ENCODE data around the gene MESP1.
"Not testable (repeated sequence)": the region's sequence is repeated elsewhere in the genome, so short reads cannot be mapped to it uniquely, and the experiment has no call there.

The MESP1 gene

DNA sequence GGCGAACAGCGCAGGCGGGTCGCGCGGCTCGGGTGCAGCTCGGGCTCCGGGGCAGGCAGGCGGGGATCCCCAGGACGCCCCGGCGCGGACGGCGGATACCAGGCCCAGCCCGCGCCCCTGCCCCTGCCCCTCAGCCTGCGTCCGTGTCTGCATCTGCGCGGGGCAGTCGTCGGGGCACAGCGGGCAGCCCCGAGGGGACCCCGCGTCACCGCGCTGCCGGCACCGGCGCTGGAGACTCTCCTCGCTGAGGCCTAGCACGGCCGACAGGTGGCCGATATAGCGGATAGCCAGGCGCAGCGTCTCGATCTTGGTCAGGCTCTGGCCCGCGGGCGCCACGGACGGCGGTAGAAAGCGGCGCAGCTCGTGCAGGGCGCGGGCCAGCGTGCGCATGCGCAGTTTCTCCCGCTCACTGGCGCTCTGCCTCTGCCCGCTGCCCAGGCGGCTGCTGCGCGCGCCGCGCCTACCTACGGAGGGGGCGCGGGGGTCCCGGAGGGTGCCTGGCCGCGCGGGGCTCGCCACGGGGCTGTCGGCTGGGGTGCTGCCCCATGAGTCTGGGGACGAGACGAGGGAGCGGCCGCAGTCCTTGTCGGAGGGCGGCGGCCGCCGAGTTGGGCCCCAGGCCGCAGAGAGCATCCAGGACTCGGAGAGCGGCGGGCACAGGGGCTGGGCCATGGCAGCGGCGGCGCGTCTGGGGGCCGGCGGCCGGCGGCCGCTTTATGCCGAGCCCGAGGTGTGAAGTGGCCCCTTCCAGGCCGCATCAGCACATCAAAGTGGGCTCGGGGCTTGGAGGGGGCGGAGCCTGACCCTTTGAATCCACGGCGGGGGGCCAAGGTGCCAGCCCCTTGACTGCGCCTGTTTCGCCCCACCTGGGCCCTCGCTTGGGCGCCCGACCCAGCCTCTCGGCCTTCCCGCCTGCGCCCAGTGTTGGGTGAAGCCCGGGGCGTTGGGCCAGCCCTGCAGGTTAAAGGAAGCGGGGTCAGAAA, at the start of gene MESP1:
TSS of gene MESP1 (minus strand) at position 690 of the 983 bp plus-strand sequence. CDS start at position 672, 18 bp downstream.
- DNase-seq (ENCODE audit: low read depth) = peak; percentile 37

DNA sequence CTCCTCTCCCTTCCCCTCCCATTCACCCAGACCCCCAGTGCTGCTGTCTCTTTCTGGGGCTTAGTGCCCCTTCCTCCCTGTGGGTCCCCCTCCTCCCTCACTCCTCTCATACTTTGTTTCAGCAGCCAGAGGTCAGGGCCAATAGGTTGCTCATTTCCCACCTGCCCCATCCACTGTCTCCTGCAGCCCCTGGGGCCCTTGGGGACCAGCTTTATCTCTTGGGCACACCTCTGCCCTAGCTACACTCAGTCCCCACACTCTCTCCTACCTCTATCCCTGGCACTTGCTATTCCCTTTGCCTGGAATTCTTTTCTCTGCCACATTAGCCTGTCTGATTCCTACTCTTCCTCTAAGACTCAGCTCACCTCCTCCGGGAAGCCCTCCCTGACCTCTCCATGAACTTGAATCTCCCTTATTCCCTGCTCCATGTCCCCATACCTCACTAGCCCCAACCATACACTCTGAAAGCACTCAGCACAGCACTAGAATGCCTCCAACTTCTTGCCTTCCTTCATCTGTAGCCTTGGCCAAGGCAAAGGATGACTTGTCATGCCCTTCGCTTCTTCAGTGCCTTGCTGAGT, 49.0 kb upstream of the MESP1 start:
- DNase-seq (ENCODE audit: low read depth) = no peak

- DNase-seq (ENCODE audit: low read depth) = no peak
These were observed 48.2 kb upstream of the MESP1 start for GRCh38 chr15:89799011-89799911.

DNA sequence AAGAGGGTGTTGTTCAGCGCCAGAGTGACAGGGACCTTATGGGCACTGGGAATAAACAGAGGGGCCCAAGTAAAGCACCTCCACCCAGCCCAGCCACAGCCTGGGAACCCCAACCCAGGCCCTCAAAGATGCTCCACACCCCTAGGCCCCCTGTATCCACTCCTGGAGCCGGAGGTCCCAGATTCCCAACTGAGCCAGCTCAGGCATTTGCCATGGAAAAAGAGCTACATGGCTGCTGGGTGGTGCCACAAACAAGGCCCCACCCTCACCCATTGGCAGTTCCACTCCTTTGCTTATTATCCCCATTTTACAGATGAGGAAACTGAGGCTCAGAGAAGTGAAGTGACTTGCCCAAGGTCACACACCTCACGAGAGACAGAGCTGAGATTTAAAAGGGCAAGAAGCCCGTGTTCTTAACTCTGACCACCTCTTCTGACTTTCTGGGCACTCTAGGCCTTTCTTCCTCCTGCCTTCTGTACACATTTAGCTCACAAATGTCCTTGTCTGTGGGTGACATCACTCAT, 46.7 kb upstream of the MESP1 start:
- no peak for DNase-seq (ENCODE audit: low read depth)

- no peak for DNase-seq (ENCODE audit: low read depth)
These were observed 44.9 kb upstream of the MESP1 start for GRCh38 chr15:89795996-89796395.

- DNase-seq (ENCODE audit: low read depth) = peak; percentile 24
These were observed 43.7 kb upstream of the MESP1 start for GRCh38 chr15:89794627-89795241.

- no peak for DNase-seq (ENCODE audit: low read depth)
These were observed 41.2 kb upstream of the MESP1 start for GRCh38 chr15:89792106-89792805.

DNA sequence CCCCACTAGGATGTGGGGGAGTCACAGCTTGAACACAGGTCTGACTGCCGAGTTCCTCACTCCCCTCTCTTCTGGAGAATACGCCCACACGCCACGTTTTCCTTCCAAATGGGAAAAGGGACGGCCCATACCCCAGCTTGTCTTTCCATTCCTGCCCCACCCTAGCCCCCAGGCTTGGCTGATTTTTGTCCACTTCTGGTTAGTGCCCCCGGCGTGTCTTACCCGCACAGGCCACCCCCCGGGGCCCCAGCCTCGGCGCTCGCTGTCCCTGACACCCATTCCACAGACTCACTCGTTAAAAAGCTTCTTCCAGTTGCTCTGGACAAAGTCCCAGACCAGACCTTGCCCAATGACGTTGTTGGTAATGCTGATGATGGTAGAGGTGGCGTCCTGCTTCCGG, 39.6 kb upstream of the MESP1 start:
- DNase-seq (ENCODE audit: low read depth) = no peak

- DNase-seq (ENCODE audit: low read depth) = no peak
These were observed 39.2 kb upstream of the MESP1 start for GRCh38 chr15:89790206-89790605.

DNA sequence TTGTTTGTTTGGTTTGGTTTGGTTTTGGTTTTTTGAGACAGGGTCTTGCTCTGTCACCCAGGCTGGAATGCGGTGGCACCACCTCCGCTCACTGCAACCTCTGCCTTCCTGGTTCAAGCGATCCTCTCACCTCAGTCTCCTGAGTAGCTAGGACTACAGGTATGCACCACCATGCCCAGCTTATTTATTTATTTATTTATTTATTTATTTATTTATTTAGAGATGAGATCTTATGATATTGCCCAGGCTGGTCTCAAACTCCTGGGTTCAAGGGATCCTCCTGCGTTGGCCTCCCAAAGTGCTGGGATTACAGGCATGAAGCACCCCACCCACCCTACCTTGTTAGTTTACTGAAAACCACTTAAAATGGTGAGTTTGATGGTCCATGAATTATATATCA, 37.5 kb upstream of the MESP1 start:
- not testable (repeated sequence) for DNase-seq (ENCODE audit: low read depth)

DNA sequence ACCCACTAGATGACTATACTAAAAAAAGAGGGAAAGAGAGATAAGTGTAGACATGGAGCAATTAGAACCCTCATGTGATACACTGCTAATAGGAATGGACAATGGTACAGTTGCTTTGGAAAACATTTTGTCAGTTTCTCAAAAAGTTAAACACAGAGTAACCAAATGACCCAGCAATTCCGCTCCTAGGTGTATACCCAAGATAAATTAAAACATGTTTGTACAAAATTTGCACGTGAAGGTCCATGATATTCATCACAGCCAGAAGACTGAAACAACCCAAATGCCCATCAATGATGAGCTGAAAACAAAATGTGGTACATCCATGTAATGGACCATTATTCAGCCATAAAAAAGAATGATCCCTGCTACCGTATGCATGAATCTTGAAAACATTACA, 36.9 kb upstream of the MESP1 start:
- DNase-seq (ENCODE audit: low read depth) = no peak

- DNase-seq (ENCODE audit: low read depth) = no peak
These were observed 34.7 kb upstream of the MESP1 start for GRCh38 chr15:89785774-89786140.

- DNase-seq (ENCODE audit: low read depth) = no peak
These were observed 34.2 kb upstream of the MESP1 start for GRCh38 chr15:89785064-89785773.

- DNase-seq (ENCODE audit: low read depth) = no peak
These were observed 33.6 kb upstream of the MESP1 start for GRCh38 chr15:89784686-89784960.

DNA sequence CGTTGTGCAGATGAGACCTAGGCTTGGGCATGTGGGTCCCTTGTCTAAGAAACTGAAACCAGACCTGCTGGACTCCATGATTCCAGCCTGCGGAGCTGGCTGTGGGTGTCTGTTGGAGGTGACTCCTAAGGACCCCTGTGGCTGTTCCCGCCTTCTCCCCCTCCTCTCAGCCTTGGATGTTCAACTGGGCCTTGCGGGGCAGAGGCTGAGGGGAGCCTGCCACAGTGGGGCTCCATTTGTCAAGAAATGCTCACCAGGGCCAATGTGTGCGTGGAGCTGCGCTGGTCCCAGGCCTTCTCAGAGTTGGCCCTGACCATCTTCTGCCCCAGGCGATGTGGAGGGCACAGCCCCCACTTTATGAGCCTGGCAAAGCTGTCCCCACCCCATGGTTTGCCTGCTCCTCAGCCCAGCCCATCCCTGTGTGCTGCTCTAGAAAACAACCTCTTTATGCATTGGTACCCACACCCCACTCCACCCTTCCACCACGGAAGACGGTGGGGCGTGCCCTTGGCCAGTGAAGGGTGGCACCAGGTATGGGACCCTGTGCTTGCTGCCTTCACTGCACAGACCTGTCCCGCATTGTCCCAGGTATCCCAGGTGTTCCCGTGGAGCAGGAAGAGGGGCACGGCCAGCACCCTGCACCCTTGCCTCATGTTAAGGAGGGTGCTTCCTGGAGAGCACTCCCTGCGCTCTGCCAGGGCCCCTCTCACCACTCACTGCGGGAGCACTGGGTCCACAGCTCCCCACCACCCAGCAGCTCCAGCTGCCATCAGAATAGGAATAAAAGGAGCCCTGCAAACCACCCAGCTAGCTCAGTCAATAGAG, 33.0 kb upstream of the MESP1 start:
- no peak for DNase-seq (ENCODE audit: low read depth)

GRCh38 chr15:89783111-89783860, 32.2 kb upstream of the MESP1 start:
- DNase-seq (ENCODE audit: low read depth) = no peak

- DNase-seq (ENCODE audit: low read depth) = not testable (repeated sequence)
These were observed 31.5 kb upstream of the MESP1 start for GRCh38 chr15:89782619-89782950.

DNA sequence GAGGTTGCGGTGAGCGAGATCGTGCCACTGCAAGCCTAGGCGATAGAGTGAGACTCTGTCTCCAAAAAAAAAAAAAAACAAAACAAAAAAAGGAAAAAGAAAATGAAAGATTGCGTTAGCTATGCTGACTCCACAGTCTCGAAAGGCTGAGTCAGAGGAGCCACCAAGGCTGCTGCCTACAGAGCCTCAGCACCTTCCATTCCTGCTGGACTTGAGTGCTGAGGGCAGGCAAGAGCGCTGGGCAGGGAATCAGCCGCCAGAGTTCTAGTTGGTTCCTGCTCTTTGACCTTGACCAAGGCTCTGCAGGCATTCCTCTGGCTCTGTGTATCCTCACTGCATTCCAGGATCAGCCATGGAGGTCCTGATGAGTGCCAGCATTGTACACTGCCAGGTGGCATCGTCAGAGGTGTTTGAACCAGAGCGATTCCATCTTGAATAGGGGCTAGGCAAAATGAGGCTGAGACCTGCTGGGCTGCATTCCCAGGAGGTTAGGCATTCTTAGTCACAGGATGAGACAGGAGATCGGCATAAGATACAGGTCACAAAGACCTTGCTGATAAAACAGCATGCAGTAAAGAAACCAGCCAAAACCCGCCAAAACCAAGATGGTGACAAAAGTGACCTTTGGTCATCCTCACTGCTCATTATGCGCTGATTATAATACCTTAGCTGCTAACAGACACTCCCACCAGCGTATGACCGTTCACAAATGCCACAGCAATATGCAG, 31.0 kb upstream of the MESP1 start:
- DNase-seq (ENCODE audit: low read depth) = no peak

Data from non-pigmented ciliary epithelial cell (primary cell).